SU-DHL-6 (cell line): ENCODE measurements around the gene BMP2K.

Experiments used
- CTCF ChIP-seq: fragments of 200-600 bp; sonication (generic); IDR thresholded peaks from one replicate; pipeline ENCODE4 v1.5.1; 2017; ENCODE audit warnings: antibody characterized with exemption, mild to moderate bottlenecking, low read length, moderate library complexity; ENCODE audit not compliant: insufficient read depth, poor library complexity, severe bottlenecking
- EZH2phosphoT487 ChIP-seq: fragments of 200-600 bp; sonication (generic), shearing (Covaris generic); conservative IDR thresholded peaks from 2 replicates; pipeline ENCODE4 v1.6.1; 2018; ENCODE audit warnings: mild to moderate bottlenecking, antibody characterized with exemption, low read length, moderate library complexity, mixed read lengths

DNA sequence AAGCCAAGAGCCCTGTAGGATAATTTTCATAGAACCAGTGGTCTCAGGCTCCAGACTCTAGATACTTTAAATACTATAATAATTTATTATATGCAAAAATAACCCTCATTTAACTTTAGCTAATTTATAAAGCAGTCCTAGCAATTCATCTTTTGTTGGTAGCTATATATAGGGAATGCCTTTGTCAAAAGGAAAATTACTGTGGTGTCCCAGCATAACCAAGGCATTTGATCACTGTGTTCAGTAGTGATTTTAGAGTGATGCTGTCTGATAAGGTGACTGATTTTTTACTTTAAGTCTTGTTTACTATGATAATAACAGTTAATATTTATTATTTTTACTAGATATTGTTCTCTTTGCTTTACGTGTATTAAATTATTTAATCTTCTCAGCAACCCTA, 101.9 kb downstream of the BMP2K start:
- no peak for TF ChIP-seq CTCF
- TF ChIP-seq EZH2phosphoT487 = no peak
